Naive thymus-derived CD4-positive, alpha-beta T cell (primary cell): ENCODE results near the gene ADAP1. TPM values are rescaled to one million over a fixed set of nuclear protein-coding genes. Genes with fewer than 3 reads are reported as not detected.

Source experiments
- ATAC-seq: fragments of 150-1000 bp; cut with Tn5 transposase; 2 replicates; pipeline ENCODE4 v1.10.0; 2021; ENCODE audit warnings: mild to moderate bottlenecking, moderate library complexity
- CTCF ChIA-PET: fragments of 350-600 bp; sonication (Branson Sonifier 250); formaldehyde crosslinking; loops from one replicate; lab custom pipeline; 2021; ENCODE audit warnings: antibody characterized with exemption; lab: Charles Lee
- POLR2A ChIA-PET: fragments of 350-600 bp; sonication (Branson Sonifier 250); formaldehyde crosslinking; loops from one replicate; lab custom pipeline; 2021; ENCODE audit warnings: antibody characterized with exemption, inconsistent platforms; lab: Charles Lee
- DNase-seq, 9 donors: peaks; one replicate each; pipeline versions ENCODE4 v3.0.0 to v3.0.0-alpha.2; 2020 to 2022; ENCODE audit warnings: mixed read lengths in 1 of 9
- H3K27ac ChIP-seq: one replicate; pipeline ENCODE4 v1.7.0; 2013; ENCODE audit warnings: mild to moderate bottlenecking, low read depth, low read length, moderate library complexity
- H3K27me3 ChIP-seq, 2 donors: one replicate each; pipeline ENCODE4 v1.7.0; 2013; ENCODE audit warnings: low read length in 2 of 2, mild to moderate bottlenecking in 2 of 2, moderate library complexity in 2 of 2; ENCODE audit not compliant: control insufficient read depth in 2 of 2, insufficient read depth in 2 of 2
- H3K36me3 ChIP-seq, 3 experiments: 1 replicate in 2 of 3; 2 replicates in 1 of 3; pipeline ENCODE4 v1.7.0; 2013; ENCODE audit warnings: low read length in 3 of 3, mild to moderate bottlenecking in 3 of 3, moderate library complexity in 1 of 3; ENCODE audit not compliant: insufficient read depth in 3 of 3, control insufficient read depth in 2 of 3
- H3K4me1 ChIP-seq, 2 donors: one replicate each; pipeline ENCODE4 v1.7.0; 2013; ENCODE audit warnings: low read length in 2 of 2, mild to moderate bottlenecking in 2 of 2, moderate library complexity in 1 of 2; ENCODE audit not compliant: control insufficient read depth in 2 of 2, insufficient read depth in 2 of 2
- H3K4me3 ChIP-seq: 2 replicates; pipeline ENCODE4 v1.7.0; 2013; ENCODE audit warnings: mild to moderate bottlenecking, low read length
- H3K9me3 ChIP-seq, 3 experiments: 1 replicate in 2 of 3; 2 replicates in 1 of 3; pipeline ENCODE4 v1.7.0; 2013; ENCODE audit warnings: low read length in 3 of 3; ENCODE audit not compliant: control insufficient read depth in 2 of 3
- H3K27ac Mint-ChIP-seq, 9 donors: one replicate each; pipeline ENCODE4 v1.8.0; 2020 to 2022; ENCODE audit warnings: mixed read lengths in 9 of 9, mild to moderate bottlenecking in 8 of 9, moderate library complexity in 5 of 9, inconsistent platforms in 2 of 9
- H3K27me3 Mint-ChIP-seq, 5 donors: one replicate each; pipeline ENCODE4 v1.8.0; 2021 to 2022; ENCODE audit warnings: mixed read lengths in 5 of 5, mild to moderate bottlenecking in 1 of 5
- H3K36me3 Mint-ChIP-seq, 5 donors: one replicate each; pipeline ENCODE4 v1.8.0; 2020 to 2022; ENCODE audit warnings: mixed read lengths in 5 of 5, mild to moderate bottlenecking in 3 of 5, inconsistent platforms in 1 of 5
- H3K4me1 Mint-ChIP-seq, 7 donors: one replicate each; pipeline ENCODE4 v1.8.0; 2020 to 2022; ENCODE audit warnings: mixed read lengths in 7 of 7, mild to moderate bottlenecking in 3 of 7, inconsistent platforms in 1 of 7
- H3K4me3 Mint-ChIP-seq, 10 donors: one replicate each; pipeline ENCODE4 v1.8.0; 2020 to 2022; ENCODE audit warnings: mild to moderate bottlenecking in 10 of 10, mixed read lengths in 10 of 10, moderate library complexity in 6 of 10, inconsistent platforms in 2 of 10
- H3K9me3 Mint-ChIP-seq, 11 donors: one replicate each; pipeline ENCODE4 v1.8.0; 2020 to 2022; ENCODE audit warnings: mixed read lengths in 11 of 11, mild to moderate bottlenecking in 4 of 11, inconsistent platforms in 1 of 11, moderate library complexity in 1 of 11
- intact Hi-C, 2 donors: fragments of 100-400 bp; cut with micrococcal nuclease; formaldehyde crosslinking; loops; one replicate each; pipeline ENCODE4 v1.15.1; 2023
- polyA plus RNA-seq, 2 donors: library from polyadenylated mRNA; unstranded; fragments of 300-500 nt; fragmentation: Illumina TruSeq; gene quantifications; one replicate each; pipeline ENCODE4 v1.2.3, GENCODE V29; 2021
- total RNA-seq, 6 experiments: library from RNA in 5 of 6; stranded (reverse) in 5 of 6; gene quantifications; 1 replicate in 5 of 6; 2 replicates in 1 of 6; pipeline ENCODE4 v1.2.3 and lab custom pipeline; 2021 to 2026

The ADAP1 gene
- total and polyA plus RNA-seq, 7 experiments from 2014 or later, result 3.8 to 68.6 (median 8.7) TPM

DNA sequence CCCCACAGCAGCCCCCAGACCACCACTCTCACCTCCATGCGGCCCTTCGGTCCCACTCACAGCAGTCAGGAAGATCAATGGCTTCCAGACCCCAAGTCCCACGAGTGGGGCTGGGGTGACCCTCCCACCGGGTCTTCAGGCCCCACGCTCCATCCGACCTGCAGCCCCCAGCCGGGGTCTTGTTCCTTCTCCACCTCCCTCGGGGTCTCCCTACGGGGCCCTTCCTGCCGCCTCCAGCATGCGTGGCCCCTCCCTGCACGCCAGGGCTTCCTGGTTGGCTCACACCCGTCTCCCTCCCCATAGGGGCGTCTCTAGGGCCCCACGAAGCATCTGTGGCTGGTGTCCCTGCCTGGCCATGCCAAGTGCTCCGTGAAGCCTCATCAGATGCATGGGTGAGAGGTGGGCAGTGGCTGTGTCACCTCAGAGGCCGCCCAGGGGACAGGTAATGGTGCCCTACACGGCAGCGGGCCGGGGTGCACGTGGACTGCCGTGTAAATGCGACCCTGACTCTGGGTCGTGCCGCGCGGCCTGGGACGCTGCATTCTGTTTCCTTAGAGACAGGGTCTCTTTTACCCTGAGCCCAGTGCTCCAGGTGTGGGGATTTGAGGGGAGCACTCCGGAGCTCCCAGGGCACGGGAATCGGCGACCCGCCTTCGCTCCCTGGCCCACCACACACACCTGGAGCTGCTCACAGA is 19.9 kb downstream of the ADAP1 start:
- H3K9me3 Mint-ChIP-seq, result no peaks in the 10 kb centered on the region
- Histone ChIP-seq H3K36me3 (no peaks in the 10 kb centered on the region), H3K27ac (no peak overlapping the region), H3K4me1 (peaks cover 0 to 5% of the 10 kb centered on the region in 2 donors), H3K4me3 (no peak overlapping the region), H3K9me3 (no peaks in the 10 kb centered on the region), H3K27me3 (no peaks in the 10 kb centered on the region)
- intact Hi-C loops, result no loop called here
- H3K27me3 Mint-ChIP-seq, result peaks cover 0 to 2% (median 0%) of the 10 kb centered on the region in 5 donors
- no peak overlapping the region for H3K4me3 Mint-ChIP-seq
- ChIA-PET CTCF (no interaction called here), POLR2A (no interaction called here)
- peaks cover 0 to 2% (median 0%) of the 10 kb centered on the region in 5 donors for H3K36me3 Mint-ChIP-seq
- no peak for ATAC-seq
- H3K4me1 Mint-ChIP-seq, result peaks cover 0 to 13% (median 4%) of the 10 kb centered on the region in 7 donors
- H3K27ac Mint-ChIP-seq, result no peak overlapping the region
- no peak for DNase-seq

- intact Hi-C loops, result no loop called here
- no peak overlapping the region for H3K4me3 Mint-ChIP-seq
- Histone ChIP-seq H3K4me1 (peaks cover 0 to 5% of the 10 kb centered on the region in 2 donors), H3K27ac (no peak overlapping the region), H3K36me3 (no peaks in the 10 kb centered on the region), H3K27me3 (no peaks in the 10 kb centered on the region), H3K9me3 (no peaks in the 10 kb centered on the region), H3K4me3 (no peak overlapping the region)
- no peaks in the 10 kb centered on the region for H3K9me3 Mint-ChIP-seq
- ChIA-PET POLR2A (interaction anchor here (0.6 kb wide), 1 partner anchor 37 kb away, joined by 3 read pairs; no protein-coding TSS in a partner anchor), CTCF (no interaction called here)
- H3K36me3 Mint-ChIP-seq, result peaks cover 0 to 7% (median 0%) of the 10 kb centered on the region in 5 donors
- no peak for DNase-seq
- no peak overlapping the region for H3K27ac Mint-ChIP-seq
- peaks cover 0 to 20% (median 4%) of the 10 kb centered on the region in 7 donors for H3K4me1 Mint-ChIP-seq
- H3K27me3 Mint-ChIP-seq, result peaks cover 0 to 2% (median 0%) of the 10 kb centered on the region in 5 donors
- no peak for ATAC-seq
Measured at GRCh38 chr7:932651-932975, 21.9 kb downstream of the ADAP1 start.

DNA sequence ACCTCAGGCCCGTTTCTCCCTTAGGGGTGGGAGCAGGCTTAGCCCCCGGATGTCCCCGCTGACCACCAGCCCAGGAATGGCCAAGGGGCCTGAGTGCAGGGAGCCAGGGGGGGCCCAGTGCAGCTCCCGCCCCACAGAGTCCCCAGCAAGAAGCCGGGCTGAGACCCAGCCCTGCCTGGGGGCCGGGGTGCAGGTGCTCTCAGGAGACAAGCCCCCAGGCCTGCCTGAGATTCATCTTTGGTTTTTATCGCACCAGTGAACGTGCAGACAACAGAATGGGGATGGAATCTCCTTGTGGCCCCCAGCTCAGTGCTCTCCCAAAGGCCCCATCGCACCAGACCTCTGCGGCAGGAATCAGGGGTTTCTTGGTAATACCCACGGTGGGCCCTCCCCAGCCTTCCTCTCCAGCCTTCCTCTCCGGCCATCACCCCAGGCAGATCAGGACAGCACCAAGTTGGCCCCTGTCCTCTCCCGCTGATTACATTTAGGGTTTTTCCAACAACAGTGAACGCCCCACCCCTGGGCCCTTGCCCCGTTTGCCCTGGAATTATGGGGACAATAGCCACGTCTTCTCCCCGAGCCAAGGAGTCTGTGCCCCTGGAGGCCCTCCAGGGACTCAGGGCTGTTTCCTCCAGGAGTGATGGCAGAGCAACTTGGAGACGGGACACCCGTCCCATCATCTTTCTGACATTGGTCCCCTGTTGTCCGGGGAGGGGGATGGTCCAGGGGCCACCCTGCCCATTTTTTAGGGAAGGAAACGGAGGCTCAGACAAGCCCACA is 22.4 kb downstream of the ADAP1 start:
- peaks cover 0 to 2% (median 0%) of the 10 kb centered on the region in 5 donors for H3K27me3 Mint-ChIP-seq
- peaks cover 0 to 7% (median 0%) of the 10 kb centered on the region in 5 donors for H3K36me3 Mint-ChIP-seq
- Histone ChIP-seq H3K4me3 (no peak overlapping the region), H3K27ac (no peak overlapping the region), H3K4me1 (peaks cover 0 to 5% of the 10 kb centered on the region in 2 donors), H3K36me3 (no peaks in the 10 kb centered on the region), H3K27me3 (no peaks in the 10 kb centered on the region), H3K9me3 (no peaks in the 10 kb centered on the region)
- no peak for ATAC-seq
- ChIA-PET CTCF (no interaction called here), POLR2A (no interaction called here)
- H3K27ac Mint-ChIP-seq, result no peak overlapping the region
- no peaks in the 10 kb centered on the region for H3K9me3 Mint-ChIP-seq
- intact Hi-C loops, result no loop called here
- no peak for DNase-seq
- peaks cover 0 to 21% (median 4%) of the 10 kb centered on the region in 7 donors for H3K4me1 Mint-ChIP-seq
- no peak overlapping the region for H3K4me3 Mint-ChIP-seq

DNA sequence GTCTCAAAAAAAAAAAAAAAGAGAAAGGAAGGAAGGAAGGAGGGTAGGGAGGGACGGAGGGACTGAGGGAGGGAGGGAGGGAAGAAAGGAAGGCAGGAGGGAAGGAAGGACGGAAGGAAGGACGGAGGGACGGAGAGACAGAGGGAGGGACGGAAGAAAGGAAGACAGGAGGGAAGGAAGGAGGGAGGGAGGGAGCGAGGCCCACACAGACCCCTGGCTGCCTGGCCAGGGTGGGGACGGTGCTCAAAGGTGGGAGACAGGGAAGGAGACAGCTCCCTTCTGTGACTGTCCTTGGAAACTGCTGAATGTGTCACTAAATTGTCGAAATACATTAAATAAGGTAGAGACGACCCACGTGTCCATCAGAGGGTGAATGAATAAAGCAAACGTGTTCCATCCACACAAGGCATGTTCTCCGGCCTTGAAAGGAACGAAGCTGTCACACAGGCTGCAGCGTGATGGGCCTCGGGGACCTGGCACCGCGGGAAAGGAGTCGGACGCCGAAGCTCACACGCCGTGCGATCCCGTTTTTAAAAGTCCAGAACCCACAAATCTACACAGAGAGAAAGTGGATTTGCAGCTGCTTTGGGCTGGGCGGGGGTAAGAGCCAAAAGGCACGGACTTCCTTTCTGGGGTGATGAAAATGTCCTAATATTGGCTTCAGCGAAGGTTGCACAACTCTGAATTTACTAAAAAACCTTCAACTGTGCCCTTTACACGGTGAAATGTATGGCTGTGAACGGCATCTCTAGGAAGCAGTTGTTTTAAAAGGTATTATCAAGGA is 23.3 kb downstream of the ADAP1 start:
- peaks cover 0 to 2% (median 0%) of the 10 kb centered on the region in 5 donors for H3K27me3 Mint-ChIP-seq
- Histone ChIP-seq H3K27ac (no peak overlapping the region), H3K27me3 (no peaks in the 10 kb centered on the region), H3K9me3 (no peaks in the 10 kb centered on the region), H3K4me1 (peaks cover 0 to 5% of the 10 kb centered on the region in 2 donors), H3K4me3 (no peak overlapping the region), H3K36me3 (no peaks in the 10 kb centered on the region)
- H3K9me3 Mint-ChIP-seq, result no peaks in the 10 kb centered on the region
- intact Hi-C loops, result no loop called here
- H3K27ac Mint-ChIP-seq, result peak overlapping the region in 2 of 9 donors; percentile 33 to 72
- peaks cover 0 to 22% (median 4%) of the 10 kb centered on the region in 7 donors for H3K4me1 Mint-ChIP-seq
- ChIA-PET CTCF (interaction anchor here (2.1 kb wide), 1 partner anchor 22 kb away, joined by 4 read pairs; no protein-coding TSS in a partner anchor), POLR2A (interaction anchor here (0.6 to 0.7 kb wide), 3 partner anchors 10 to 54 kb away, joined by 3 read pairs; partner anchors contain the start of gene GET4)
- no peak for DNase-seq
- peak; percentile 21 for ATAC-seq
- H3K4me3 Mint-ChIP-seq, result peak overlapping the region in 1 of 10 donors; percentile 59
- peaks cover 0 to 7% (median 0%) of the 10 kb centered on the region in 5 donors for H3K36me3 Mint-ChIP-seq

GRCh38 chr7:929311-929711 is 25.2 kb downstream of the ADAP1 start:
- no peak overlapping the region for H3K4me3 Mint-ChIP-seq
- no peaks in the 10 kb centered on the region for H3K27me3 ChIP-seq
- H3K36me3 ChIP-seq, result no peaks in the 10 kb centered on the region
- H3K27me3 Mint-ChIP-seq, result peaks cover 0 to 2% (median 0%) of the 10 kb centered on the region in 5 donors
- H3K9me3 Mint-ChIP-seq, result no peaks in the 10 kb centered on the region
- peaks cover 8 to 22% of the 10 kb centered on the region in 2 donors for H3K4me1 ChIP-seq
- no peak overlapping the region for H3K4me3 ChIP-seq
- H3K4me1 Mint-ChIP-seq, result peaks cover 0 to 27% (median 10%) of the 10 kb centered on the region in 7 donors
- peak overlapping the region in 3 of 9 donors; percentile 4 to 44 (median 8) for H3K27ac Mint-ChIP-seq
- peaks cover 0 to 7% (median 0%) of the 10 kb centered on the region in 5 donors for H3K36me3 Mint-ChIP-seq
- ChIA-PET CTCF (interaction anchor here (0.7 to 2.1 kb wide), 2 partner anchors 13 to 20 kb away, joined by 4 read pairs; no protein-coding TSS in a partner anchor), POLR2A (no interaction called here)
- no peak for ATAC-seq
- intact Hi-C loops, result no loop called here
- peak in 2 of 9 donors; percentile 1 to 17 for DNase-seq
- H3K9me3 ChIP-seq, result no peaks in the 10 kb centered on the region
- no peak overlapping the region for H3K27ac ChIP-seq

DNA sequence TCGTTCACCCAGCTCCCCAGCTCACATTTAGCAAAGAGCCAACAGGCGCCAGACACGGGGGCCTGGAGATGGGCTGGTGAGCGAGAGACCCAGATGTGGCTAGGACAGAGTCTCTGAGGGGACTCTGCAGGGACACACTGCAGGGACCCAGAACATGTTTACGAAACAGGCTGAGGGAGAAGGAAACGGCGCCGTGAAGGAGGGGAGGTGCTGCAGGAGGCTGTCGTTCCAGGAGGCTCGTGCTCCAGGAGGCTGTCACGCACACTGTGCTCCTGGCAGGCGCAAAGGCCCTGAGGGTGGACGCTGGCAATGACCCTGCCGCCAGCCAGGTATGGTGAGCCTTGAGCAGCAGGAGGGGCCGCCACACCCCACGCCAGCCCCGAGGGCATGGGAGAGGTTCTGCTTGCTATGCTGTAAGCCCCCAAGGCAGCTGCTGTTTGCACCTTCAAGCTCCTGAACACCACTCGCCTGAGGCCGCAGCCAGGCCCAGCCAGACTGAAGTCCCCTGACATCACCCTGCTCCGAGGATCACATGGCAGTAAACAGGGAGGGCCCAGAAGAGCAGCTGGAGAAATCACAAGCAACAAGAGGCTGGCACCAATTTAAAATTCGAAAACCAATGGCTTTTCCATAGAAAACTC is 27.3 kb downstream of the ADAP1 start:
- ChIA-PET POLR2A (interaction anchor here (0.6 to 1.2 kb wide), 2 partner anchors 8 to 44 kb away, joined by 3 read pairs; no protein-coding TSS in a partner anchor), CTCF (no interaction called here)
- Mint-ChIP-seq H3K27me3 (peaks cover 0 to 2% (median 0%) of the 10 kb centered on the region in 5 donors), H3K4me1 (peaks cover 8 to 29% (median 16%) of the 10 kb centered on the region in 7 donors), H3K27ac (peak overlapping the region in 5 of 9 donors; percentile 39 to 76 (median 47)), H3K9me3 (no peaks in the 10 kb centered on the region), H3K4me3 (no peak overlapping the region), H3K36me3 (peaks cover 0 to 7% (median 0%) of the 10 kb centered on the region in 5 donors)
- intact Hi-C loops, result no loop called here
- no peaks in the 10 kb centered on the region for H3K36me3 ChIP-seq
- no peaks in the 10 kb centered on the region for H3K9me3 ChIP-seq
- H3K27me3 ChIP-seq, result no peaks in the 10 kb centered on the region
- DNase-seq (peak in 2 of 9 donors; percentile 4 to 20), ATAC-seq (no peak)
- peaks cover 22 to 25% of the 10 kb centered on the region in 2 donors for H3K4me1 ChIP-seq
- H3K27ac ChIP-seq, result no peak overlapping the region
- H3K4me3 ChIP-seq, result no peak overlapping the region
